Vagina (tissue), 2 donors: ENCODE data around the gene DRD1.

Experiments
- POLR2AphosphoS5 ChIP-seq, 2 donors: sonication (generic); formaldehyde crosslinking; IDR thresholded peaks; one replicate each; pipeline ENCODE4 v1.9.0; 2017; ENCODE audit warnings: antibody characterized with exemption in 2 of 2, mild to moderate bottlenecking in 2 of 2, low read depth in 1 of 2; ENCODE audit not compliant: insufficient read depth in 1 of 2
- TF ChIP-seq, protein P1 (sequence below), 3 experiments: fragments of 450-650 bp in 2 of 3; fragments of 200-600 bp in 1 of 3; sonication (generic) in 1 of 3; IDR thresholded peaks; one replicate each; pipeline ENCODE4 v1.5.1; 2017 to 2019; ENCODE audit warnings: antibody characterized with exemption in 3 of 3, mild to moderate bottlenecking in 2 of 3, moderate library complexity in 2 of 3

DNA sequence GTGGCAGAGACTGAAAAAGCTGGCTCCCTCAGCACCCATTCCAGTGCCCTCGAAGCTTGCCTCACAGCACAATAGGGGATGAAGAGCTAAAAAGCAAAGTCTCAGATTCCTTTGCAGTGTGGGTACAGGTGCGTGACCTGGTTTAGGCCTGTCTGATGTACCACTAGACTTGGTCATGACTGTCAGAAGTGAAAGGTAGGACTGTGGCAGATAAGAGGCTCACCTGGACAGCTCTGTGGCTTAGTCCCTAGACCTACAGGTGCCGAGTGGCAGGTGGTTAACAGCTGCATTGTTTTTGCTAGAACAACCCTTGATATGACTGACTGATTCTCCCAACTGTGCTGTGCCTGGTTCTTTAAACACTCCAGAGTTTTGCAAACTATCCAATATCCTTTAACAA, 19.7 kb upstream of the DRD1 start:
- TF ChIP-seq, protein P1, sequence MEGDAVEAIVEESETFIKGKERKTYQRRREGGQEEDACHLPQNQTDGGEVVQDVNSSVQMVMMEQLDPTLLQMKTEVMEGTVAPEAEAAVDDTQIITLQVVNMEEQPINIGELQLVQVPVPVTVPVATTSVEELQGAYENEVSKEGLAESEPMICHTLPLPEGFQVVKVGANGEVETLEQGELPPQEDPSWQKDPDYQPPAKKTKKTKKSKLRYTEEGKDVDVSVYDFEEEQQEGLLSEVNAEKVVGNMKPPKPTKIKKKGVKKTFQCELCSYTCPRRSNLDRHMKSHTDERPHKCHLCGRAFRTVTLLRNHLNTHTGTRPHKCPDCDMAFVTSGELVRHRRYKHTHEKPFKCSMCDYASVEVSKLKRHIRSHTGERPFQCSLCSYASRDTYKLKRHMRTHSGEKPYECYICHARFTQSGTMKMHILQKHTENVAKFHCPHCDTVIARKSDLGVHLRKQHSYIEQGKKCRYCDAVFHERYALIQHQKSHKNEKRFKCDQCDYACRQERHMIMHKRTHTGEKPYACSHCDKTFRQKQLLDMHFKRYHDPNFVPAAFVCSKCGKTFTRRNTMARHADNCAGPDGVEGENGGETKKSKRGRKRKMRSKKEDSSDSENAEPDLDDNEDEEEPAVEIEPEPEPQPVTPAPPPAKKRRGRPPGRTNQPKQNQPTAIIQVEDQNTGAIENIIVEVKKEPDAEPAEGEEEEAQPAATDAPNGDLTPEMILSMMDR (IDR thresholded peaks at IDR 0.05) = no peak
- no peak for TF ChIP-seq POLR2AphosphoS5 (IDR thresholded peaks at IDR 0.05; ENCODE audit: insufficient read depth in 1 of 2, low read depth in 1 of 2)
